ENCODE measurements around the gene PSKH1.

Gene PSKH1

GRCh38 chr16:67922221-67922620 is 29.2 kb downstream of the PSKH1 start:
- Histone ChIP-seq H3K79me2 (peaks cover 53% of the 10 kb centered on the region), H3K9me3 (ENCODE audit: control insufficient read depth, low read length) (no peaks in the 10 kb centered on the region), H2AFZ (no peak overlapping the region), H3K4me1 (peaks cover 5% of the 10 kb centered on the region), H3K4me3 (ENCODE audit: low read depth, low read length) (no peak overlapping the region), H3K27ac (no peak overlapping the region), H3K36me3 (ENCODE audit: control insufficient read depth, insufficient read depth, low read length) (no peaks in the 10 kb centered on the region), H3K4me2 (ENCODE audit: low read length) (no peak overlapping the region), H3K27me3 (ENCODE audit: control insufficient read depth, insufficient read depth, low read length) (no peaks in the 10 kb centered on the region), H3K9ac (no peak overlapping the region)
- TF ChIP-seq, protein P1, sequence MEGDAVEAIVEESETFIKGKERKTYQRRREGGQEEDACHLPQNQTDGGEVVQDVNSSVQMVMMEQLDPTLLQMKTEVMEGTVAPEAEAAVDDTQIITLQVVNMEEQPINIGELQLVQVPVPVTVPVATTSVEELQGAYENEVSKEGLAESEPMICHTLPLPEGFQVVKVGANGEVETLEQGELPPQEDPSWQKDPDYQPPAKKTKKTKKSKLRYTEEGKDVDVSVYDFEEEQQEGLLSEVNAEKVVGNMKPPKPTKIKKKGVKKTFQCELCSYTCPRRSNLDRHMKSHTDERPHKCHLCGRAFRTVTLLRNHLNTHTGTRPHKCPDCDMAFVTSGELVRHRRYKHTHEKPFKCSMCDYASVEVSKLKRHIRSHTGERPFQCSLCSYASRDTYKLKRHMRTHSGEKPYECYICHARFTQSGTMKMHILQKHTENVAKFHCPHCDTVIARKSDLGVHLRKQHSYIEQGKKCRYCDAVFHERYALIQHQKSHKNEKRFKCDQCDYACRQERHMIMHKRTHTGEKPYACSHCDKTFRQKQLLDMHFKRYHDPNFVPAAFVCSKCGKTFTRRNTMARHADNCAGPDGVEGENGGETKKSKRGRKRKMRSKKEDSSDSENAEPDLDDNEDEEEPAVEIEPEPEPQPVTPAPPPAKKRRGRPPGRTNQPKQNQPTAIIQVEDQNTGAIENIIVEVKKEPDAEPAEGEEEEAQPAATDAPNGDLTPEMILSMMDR (IDR thresholded peaks at IDR 0.05) = no peak

GRCh38 chr16:67922740-67923139 is 29.7 kb downstream of the PSKH1 start:
- Histone ChIP-seq H3K36me3 (ENCODE audit: control insufficient read depth, insufficient read depth, low read length) (no peaks in the 10 kb centered on the region), H3K79me2 (peaks cover 48% of the 10 kb centered on the region), H3K4me2 (ENCODE audit: low read length) (no peak overlapping the region), H3K9ac (no peak overlapping the region), H3K4me1 (peaks cover under 1% of the 10 kb centered on the region), H3K4me3 (ENCODE audit: low read depth, low read length) (no peak overlapping the region), H3K27me3 (ENCODE audit: control insufficient read depth, insufficient read depth, low read length) (no peaks in the 10 kb centered on the region), H3K9me3 (ENCODE audit: control insufficient read depth, low read length) (no peaks in the 10 kb centered on the region), H3K27ac (no peak overlapping the region), H2AFZ (no peak overlapping the region)
- TF ChIP-seq, protein P1 (IDR thresholded peaks at IDR 0.05) = no peak

GRCh38 chr16:67923414-67924116 is 30.5 kb downstream of the PSKH1 start:
- H3K4me1 ChIP-seq = no peaks in the 10 kb centered on the region
- no peak overlapping the region for H3K4me3 ChIP-seq (ENCODE audit: low read depth, low read length)
- no peak overlapping the region for H3K27ac ChIP-seq
- no peaks in the 10 kb centered on the region for H3K27me3 ChIP-seq (ENCODE audit: control insufficient read depth, insufficient read depth, low read length)
- H3K79me2 ChIP-seq = peaks cover 49% of the 10 kb centered on the region
- H3K36me3 ChIP-seq (ENCODE audit: control insufficient read depth, insufficient read depth, low read length) = no peaks in the 10 kb centered on the region
- TF ChIP-seq, protein P1 (IDR thresholded peaks at IDR 0.05) = no peak
- H3K4me2 ChIP-seq (ENCODE audit: low read length) = no peak overlapping the region
- H3K9me3 ChIP-seq (ENCODE audit: control insufficient read depth, low read length) = no peaks in the 10 kb centered on the region
- H2AFZ ChIP-seq = no peak overlapping the region
- H3K9ac ChIP-seq = no peak overlapping the region

DNA sequence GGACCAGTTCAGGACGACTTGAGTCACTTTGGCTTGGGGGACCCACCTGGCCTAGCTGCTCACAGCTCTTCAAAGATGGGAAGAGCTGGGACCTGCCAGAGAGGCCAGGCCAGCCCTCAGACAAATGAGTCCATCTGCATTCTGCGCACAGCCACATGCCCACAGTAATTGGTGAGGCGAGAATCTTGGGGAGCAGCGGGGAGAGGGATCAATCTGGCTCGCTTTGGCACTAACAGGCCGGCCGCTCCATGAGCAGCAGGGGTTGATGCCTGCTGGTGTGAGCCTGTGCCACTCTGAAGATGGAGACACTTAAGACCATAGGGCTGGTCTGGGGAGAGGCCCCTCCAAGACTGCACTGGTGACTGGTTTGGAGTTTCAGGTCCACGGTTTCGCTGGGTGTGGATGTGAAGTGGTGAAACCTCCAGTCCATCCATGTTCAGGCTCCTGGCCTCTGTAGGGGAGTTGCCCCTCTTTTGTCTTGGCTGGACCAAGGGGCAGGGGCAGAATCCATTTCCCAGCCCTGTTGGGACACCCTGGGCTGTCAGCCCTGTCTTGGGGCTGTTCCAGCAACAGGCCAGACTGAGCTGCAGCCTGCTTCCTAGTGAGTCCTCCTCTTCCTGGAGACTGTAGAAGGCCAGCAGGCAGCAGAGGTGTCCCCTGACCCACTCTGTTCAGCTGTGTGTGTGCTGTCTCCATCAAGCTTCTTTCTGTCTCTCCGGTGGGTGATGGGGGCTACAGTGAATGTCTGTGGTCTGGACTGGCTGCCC is 31.3 kb downstream of the PSKH1 start:
- Histone ChIP-seq H3K4me1 (no peaks in the 10 kb centered on the region), H3K9me3 (ENCODE audit: control insufficient read depth, low read length) (no peaks in the 10 kb centered on the region), H3K79me2 (peaks cover 48% of the 10 kb centered on the region), H3K9ac (no peak overlapping the region), H3K4me3 (ENCODE audit: low read depth, low read length) (no peak overlapping the region), H3K27ac (no peak overlapping the region), H2AFZ (no peak overlapping the region), H3K36me3 (ENCODE audit: control insufficient read depth, insufficient read depth, low read length) (no peaks in the 10 kb centered on the region), H3K27me3 (ENCODE audit: control insufficient read depth, insufficient read depth, low read length) (no peaks in the 10 kb centered on the region), H3K4me2 (ENCODE audit: low read length) (no peak overlapping the region)
- TF ChIP-seq, protein P1 (IDR thresholded peaks at IDR 0.05) = no peak
